Ramos (cell line): ENCODE measurements around the gene ANLN.
"Not testable (repeated sequence)": the region's sequence is repeated elsewhere in the genome, so short reads cannot be mapped to it uniquely, and the experiment has no call there.

Experiments
- in situ Hi-C: fragments of 300-500 bp; cut with MboI; formaldehyde crosslinking; loops from one replicate; pipeline ENCODE4 v1.14.3; 2022; ENCODE audit warnings: low sequenced_read_pairs; ENCODE audit not compliant: unreplicated experiment

The ANLN gene

GRCh38 chr7:36490419-36490830 is 100.8 kb downstream of the ANLN start:
- in situ Hi-C loops: no loop called here

GRCh38 chr7:36491317-36491716 is 101.7 kb downstream of the ANLN start:
- in situ Hi-C loops: no loop called here

- in situ Hi-C loops: no loop called here
These were observed 106.9 kb downstream of the ANLN start for GRCh38 chr7:36496576-36496975.

- in situ Hi-C loops: not testable (repeated sequence)
These were observed 107.5 kb downstream of the ANLN start for GRCh38 chr7:36497176-36497575.

- in situ Hi-C loops: no loop called here
These were observed 108.1 kb downstream of the ANLN start for GRCh38 chr7:36497775-36498174.
